Ureter (tissue), 1 donor: ENCODE data around the gene ANK3. TPM values are rescaled to one million over a fixed set of nuclear protein-coding genes. Genes with fewer than 3 reads are reported as not detected.

Experiments
- DNase-seq: peaks from one replicate; pipeline ENCODE4 v3.0.0-alpha.2; 2020; ENCODE audit warnings: low spot score
- total RNA-seq: library from RNA; stranded (reverse); gene quantifications from one replicate; pipeline ENCODE4 v1.2.4, GENCODE V29; 2023
- donor health status: DM: yes; HTN: yes; CAD: no.

The ANK3 gene
- total RNA-seq, 1 donor from 2014 or later, result 86.0 TPM

DNA sequence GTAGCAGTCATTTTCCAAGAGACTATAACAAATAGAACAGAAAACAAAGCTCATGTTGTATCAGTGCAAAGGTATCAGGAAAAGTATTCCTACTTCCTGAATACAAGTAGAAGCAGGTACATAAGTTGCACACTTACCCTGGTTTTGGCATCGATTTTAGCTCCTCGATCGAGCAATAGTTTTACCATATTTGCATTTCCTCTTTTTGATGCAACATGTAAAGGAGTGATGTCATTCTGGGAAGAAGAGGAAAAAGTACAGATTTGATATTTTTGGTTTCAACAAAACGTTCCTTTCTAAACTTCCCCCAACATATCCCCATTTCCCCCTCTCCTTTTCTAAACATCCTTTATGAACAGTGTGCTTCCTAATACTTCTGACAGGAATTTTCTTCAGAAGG is 155.1 kb downstream of the ANK3 start:
- no peak for DNase-seq

DNA sequence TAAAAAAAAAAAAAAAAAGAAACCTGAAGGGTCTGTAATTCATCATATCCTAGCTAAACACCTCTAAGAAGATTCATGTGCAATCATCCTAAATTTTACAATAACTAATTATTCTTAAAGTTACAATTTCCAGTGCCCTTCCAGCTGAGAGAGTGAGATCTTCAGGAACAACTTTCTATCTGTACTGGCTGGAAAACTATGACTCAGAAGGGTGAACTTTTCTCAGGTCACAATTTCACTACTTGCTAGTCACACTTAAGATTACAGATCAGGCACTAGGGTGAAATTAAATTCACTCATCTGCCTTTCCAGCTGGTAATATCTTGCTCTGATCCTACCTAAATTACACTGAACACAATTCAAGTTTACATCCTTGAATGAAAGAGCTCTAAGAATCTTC is 158.8 kb downstream of the ANK3 start:
- DNase-seq, result no peak

DNA sequence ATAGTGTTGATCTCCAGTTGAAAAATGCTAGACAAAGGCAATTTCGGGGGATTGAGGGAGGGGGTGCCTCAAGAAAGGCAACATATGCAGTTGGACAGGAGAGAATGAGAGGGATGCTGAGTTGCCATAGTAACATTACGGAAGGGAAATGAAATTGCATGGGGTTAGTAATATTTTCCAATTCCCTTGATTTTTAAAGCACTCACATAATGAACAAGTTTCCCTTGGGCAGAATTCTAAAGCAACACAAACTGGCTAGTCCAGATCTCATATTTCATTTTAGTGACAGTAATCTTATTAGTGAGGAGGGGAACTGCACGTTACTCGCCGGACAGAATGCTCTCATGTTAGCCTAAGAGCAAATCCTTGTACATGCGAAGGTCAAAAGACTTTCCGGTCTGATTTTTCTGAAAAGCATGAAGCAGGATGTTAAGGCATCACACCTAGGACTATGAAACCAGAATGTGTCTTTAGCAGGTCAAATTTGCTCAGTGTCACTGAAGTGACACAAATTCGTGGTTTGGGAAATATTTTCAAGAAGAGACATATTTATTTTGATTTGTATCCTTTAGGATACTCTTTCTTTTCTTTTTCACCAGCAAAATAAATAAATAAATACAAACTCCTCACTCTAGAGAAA is 165.5 kb downstream of the ANK3 start:
- DNase-seq, result no peak

DNA sequence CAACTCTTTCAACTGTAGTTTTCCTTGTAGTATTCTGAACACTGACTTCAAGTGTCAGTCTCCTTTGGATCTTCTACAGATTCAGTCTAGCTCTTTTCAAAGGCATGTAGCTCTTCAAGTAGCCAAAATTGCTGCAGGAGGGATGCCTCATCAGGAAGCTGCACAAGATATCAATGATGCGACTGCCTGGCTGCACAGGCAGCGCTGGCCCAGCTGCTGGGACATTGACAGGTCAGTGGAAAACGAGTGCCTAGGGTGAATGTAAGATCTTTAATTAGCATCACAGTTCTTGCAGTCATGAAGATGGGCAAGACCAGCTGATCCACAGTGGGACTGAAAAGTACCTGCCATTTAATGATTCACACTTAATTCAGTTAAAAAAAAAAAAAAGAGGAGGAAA is 167.6 kb downstream of the ANK3 start:
- DNase-seq, result no peak

DNA sequence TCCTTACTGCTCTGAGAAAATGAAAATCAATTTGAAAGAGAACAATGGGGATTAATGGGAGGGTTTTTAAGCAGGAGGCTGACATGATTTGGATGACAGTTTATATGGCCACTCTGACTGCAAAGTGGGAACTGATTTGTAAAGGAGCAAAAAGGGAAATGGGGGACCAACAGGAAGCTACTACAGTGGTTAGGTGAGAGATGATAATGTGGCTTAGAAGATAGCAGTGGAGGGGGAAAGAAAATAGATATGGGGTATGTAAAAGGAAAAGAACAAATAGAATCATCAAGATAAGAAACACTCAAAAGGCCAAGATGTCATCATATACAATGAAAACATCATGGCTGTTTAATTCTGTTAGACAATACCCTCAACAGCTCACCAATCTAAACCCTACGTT is 177.5 kb downstream of the ANK3 start:
- no peak for DNase-seq

DNA sequence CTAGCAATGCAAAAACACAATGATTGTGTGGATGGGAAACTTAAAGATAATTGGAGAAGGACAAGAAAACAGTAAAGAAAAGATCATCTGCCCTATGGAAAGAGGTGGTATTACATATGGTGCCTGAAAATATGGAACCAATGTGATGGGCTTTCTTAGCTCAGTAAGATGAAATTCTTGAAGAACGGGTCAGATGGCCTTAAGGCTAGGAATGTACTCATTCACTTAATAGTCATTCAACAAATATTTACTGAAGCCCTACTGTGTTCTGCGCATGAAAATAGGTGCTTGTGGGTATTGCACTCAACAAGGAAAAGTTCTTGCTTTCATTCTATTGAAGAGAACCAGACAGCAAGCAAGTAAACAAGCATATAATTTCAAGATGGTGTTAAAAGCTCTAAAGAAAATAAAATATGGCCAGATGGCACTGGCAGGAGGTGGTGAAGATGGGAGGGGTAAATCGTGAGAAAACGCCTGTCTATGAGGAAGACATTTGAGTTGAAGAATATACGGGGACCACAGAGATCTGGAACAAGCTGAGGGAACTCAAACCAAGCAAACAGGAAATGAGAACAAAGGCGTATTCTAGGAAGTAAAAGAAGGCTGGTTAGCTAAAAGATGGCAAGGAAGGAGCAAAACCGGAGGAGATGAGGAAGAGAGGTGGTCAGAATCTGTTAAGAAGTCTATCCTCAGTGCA is 179.7 kb downstream of the ANK3 start:
- DNase-seq, result no peak

DNA sequence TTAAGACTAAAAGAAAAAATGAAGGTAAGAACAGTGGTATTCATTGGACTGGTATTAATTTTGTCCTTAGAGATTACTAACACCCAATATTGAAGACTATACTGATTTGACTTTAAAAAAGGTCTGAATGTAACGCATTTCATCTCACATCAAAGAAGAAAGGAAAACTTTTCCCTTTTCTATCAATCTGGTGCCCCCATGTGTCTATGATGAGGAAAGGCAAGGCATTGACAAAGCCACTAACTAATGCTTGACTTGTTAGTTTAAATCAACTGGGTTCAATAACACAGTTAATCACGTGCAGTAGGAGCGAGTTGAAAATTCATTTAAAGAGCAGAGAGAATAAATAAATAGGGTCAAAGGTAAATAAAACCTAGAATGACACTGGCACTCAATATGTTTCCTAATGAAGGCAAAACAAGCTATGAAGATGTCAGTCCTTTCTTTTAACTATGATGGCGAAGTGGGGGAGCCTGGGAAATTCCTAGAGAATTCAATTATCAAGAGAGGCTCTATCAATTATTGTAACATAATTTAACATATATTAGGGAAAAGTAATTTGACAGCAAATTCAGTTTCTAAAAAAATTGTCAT is 180.9 kb downstream of the ANK3 start:
- no peak for DNase-seq

DNA sequence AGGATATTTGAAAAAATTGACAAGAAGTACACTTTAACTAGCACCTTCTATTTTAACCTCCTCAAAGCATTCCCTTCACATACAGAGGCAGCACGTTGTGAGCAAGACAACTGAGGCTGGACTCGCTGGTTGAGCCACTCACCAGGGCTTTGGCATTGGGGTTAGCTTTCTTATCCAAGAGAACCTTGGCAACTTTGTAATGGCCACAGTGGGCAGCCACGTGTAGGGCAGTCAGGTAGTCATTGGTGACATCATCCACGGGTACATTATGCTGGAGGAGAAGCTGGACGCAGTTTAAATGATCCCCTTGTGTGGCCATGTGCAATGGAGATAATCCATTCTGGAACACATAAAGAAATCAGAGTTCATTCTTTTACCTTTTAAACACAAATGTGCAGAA is 181.8 kb downstream of the ANK3 start:
- DNase-seq, result no peak

DNA sequence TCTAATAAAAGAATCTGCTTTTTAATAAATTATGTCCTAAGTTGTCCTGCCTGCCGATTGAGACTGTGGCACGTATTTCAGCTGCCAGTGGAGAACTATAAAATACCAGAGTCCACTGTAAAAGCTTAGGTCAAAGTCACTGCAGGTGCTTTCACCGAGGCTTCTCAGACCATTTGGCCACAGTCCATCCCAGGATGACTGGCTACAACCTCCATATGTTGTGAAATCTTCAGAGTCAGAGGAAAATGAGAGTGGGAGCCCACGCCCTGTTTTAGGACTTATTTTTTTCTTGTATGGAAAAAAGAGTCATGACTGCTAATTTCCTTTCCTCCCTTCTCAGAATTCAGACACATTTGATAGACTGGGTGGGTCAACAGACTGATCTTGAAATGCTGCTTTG is 182.9 kb downstream of the ANK3 start:
- no peak for DNase-seq

DNA sequence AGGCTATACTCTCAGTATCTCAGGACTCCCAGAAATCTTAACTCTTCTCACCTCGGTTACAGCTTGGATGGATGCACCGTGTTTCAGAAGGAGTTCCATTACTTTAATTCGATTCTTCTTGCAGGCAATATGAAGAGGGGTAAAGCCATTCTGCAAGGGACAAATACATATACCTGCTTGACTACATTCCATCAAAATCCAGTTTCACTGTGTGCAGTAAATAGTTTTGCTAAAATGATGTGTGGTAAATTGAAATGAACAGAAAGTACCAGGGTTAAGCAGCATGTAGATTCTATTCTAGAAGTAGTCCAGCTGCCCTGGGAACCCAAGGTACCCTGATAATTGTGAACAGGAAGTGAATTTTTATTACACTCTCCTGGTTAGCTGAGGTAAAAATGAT is 183.9 kb downstream of the ANK3 start:
- no peak for DNase-seq

DNA sequence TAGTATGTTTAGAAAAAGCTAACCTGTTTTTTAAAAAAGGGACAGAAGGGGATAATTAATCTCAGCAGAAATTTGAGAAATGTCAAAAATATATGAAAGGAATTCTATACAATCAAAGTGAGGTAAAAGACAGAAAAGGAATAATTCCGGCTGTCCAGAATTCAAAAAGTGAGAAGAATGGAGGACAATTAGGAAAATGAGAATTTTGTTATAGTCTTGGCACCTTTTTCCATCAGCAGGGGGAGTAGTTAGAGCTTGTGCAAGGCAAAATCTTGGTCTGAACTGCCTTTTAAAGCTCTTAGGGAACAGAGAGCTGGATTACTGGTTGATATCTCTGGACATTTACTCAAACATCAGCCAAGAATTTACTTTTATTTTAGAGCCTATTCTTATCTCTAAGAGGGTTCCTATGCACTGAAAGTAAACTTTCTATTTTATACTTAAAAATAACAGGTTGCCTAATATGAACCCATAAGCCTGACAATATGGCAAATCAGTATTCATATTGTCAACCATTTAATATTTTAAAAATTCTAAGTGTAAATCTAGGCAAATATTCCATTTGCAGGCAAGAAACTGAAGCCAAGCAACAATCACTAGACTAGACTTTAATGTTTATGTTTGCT is 185.6 kb downstream of the ANK3 start:
- DNase-seq, result no peak

DNA sequence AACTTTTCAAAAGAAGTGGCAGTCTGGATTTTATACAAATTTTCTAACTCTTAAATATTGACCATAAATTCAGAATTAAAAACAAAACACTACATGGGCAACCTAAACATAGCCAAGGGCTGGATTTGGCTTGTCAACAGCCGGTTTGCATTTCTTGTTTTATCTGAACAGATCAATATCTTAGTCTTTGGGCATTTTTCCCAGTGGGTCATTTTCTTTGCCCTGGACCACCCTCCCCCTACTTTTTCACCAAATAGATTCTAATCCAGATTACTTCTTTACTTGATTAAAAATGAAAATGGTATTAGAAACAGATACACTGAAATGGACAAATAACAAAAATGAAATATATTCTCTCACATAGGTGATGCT is 189.0 kb downstream of the ANK3 start:
- no peak for DNase-seq

DNA sequence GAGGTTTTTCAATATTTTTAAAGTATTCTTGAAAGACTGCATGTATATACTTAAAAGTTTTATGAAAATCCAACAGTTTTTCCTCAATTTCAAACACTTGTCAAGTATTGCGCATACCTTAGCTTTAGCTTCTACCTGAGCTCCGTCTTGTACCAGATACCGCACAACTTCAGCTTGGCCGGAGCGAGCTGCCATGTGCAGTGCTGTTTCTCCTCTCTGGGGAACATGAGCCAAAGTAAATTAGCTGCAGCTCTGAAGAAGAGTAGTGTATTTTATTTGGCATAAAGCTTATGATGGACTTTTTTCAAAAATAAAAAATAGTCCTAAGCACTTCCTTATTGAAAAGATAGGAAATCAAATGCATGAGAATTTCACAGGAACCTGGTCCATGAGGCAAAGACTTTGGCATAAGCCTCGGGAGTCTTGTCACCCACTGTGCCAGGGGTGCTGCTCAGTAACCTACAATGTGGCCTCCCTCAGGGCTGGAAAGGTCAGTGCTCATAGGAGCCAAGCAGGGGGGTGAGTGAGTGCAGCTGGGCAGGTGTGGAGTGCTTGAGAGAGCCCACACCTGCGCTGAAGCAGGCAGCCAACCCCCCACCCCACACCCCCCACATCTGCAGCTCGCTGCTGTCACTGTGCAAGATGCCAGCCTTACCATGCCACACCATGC is 189.5 kb downstream of the ANK3 start:
- DNase-seq, result no peak

DNA sequence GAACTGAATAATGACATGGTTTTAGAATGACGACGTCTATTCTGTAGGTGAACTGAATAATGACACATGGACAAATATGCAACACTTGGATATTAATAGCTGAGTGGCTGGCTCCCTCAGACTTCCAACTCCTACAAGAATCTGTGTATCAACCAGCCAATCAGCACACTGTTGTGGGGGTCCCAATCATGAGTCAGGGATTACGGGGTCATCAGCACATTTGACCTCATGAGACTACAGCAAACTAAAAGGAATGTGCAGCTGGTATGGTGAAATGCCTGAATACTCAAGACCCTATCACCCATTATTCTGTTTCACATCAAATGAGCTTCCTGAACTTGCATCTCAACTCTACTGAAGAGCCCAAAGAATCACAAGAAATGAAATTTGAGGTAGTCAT is 192.5 kb downstream of the ANK3 start:
- no peak for DNase-seq

DNA sequence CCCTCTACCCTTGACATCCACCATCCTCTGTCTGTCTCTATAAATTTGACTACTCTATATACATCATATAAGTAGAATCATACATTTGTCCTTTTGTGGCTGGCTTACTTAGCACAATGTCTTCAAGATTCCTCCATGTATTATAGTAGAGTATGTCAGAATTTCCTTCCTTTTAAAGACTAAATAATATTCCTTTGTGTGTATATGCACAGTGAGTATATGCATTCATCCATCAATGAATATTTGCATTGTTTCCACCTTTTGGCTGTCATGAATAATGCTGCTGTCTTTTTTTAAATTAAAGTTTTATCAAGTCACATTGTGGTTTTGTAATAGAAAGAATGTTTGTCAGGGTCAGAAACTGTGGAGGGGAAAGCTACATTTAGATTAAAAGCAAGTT is 195.3 kb downstream of the ANK3 start:
- DNase-seq, result no peak

DNA sequence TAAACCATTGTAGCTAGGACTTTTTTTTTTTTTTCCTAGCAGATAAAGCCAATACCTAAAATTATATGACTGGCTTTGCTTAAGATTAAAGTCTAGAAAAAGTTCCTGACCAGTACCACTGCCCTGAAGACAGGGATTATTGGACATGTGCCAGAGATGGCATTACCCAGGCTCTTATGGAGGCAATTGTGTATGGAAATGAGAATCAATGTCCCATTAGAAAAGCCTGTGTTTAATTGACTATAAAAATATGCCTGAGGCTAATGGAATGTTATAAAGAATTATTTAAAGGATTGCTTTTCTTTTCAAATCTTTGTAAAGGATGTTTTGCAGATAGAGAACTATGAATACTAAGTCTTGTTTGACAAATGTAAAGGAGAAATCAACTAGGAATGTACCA is 196.7 kb downstream of the ANK3 start:
- no peak for DNase-seq

DNA sequence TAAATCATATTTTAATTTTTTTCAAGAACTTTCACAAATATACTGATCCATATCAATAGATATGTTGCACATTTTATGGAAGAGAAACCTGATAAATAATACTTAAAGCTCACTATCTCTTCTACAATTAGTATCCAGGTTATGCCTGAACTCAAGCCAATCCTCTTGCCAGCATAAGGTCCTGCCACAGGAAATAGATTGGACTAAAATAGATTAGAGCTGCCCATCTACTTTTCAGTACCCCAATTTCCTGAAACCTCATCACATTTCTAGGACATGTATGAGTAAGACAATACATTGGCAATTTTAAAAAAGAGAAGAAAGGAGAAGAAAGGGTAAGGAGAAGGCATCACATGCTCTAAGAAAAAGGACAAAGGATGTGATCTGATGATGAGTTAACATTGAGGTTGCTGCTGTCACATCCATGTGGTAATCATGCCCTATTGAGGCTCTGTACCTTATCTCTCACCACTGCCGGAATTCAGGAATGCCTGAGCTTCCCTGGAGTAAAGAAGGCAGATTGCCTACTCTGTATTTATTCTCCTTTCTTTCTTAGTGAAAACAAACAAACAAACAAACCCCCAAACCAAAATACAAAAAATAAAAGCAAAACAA is 199.7 kb downstream of the ANK3 start:
- DNase-seq, result no peak

DNA sequence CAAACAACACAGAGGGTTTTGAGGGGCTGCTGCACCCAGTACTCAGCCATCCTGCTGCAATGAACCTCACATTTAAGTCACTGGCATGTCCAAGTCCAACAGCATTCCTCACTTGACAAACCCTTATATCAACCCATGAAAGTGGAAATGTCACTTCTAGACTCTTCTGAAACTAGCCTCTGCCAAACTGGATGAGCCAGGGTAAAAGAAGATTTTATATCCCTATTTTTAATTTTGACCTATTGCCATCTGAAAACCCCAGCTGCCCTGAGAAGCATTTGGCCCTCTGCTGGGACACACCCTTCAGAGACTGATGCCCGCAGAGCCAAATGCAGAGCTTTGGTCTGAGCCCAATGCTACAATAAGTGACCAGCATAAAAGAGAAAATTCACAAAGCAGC is 201.1 kb downstream of the ANK3 start:
- DNase-seq, result no peak

DNA sequence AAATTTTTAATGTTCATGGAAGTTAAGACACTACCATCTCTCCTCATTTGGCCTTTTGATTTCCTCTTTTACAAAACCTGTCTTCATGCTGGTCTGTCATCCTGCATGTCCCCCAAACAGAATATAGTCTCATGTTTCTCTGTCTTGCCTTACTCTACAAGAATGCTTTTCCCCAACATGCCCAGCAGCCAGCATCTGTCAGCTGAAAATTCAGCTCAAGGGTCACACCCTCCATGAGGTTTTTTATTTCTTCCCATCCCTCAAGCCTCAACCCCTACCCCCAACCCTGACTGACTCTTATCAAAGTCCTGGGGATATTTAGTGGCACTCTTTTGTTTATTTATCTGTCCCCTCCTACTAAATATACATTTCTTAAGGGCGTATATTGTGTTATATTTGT is 202.0 kb downstream of the ANK3 start:
- DNase-seq, result no peak

DNA sequence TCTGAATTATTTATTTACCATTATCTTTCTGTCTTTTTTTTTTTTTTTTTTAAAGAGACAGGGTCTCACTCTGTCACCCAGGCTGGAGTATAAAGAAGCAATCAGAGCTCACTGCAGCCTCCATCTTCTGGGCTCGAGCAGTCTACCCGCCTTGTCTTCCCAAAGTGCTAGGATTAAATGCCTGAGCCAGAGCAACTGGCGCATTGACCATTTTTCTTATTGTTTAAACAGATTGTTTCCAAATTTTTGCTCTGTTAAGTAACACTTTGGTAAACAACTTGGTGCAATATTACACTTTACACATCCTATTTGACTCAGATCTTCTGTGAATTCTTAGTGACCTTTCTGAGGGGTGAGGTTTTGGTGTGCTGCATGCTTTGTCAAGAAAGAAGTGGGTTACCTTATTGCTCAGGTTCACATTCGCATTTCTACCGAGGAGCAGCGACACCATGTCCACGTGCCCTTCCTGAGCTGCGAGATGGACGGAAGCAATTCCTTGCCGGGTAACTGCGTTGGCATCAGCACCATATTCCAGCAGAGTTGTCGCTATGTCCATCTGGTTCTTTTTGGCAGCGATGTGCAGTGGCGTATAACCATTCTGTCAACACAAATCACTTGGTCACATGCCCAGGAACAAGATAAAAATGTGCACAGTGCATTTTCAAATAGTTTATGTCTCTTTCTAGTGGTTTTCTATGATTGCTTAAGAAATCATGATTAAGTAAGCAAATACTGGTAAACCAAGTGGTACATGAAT is 203.2 kb downstream of the ANK3 start:
- DNase-seq, result no peak

DNA sequence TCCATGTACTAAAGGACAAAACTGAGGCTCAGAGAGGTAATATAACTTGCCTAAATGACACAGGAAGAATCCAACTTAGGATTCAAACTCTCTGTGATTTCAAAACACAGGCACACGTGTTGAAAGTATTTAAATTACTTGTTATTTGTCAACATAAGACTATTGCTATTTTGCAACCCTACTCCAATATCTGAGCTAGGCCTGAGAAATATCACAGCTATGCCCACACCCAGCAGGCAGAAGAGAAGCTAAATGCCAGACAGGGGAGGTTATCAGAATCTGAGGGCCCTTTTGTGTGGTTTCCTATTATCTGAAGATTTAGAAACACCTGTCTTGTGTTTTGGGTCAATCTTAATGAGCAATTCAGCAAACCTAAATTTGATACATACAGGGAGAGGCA is 204.3 kb downstream of the ANK3 start:
- DNase-seq, result no peak
